ENCODE measurements around the gene C11orf16.

DNA sequence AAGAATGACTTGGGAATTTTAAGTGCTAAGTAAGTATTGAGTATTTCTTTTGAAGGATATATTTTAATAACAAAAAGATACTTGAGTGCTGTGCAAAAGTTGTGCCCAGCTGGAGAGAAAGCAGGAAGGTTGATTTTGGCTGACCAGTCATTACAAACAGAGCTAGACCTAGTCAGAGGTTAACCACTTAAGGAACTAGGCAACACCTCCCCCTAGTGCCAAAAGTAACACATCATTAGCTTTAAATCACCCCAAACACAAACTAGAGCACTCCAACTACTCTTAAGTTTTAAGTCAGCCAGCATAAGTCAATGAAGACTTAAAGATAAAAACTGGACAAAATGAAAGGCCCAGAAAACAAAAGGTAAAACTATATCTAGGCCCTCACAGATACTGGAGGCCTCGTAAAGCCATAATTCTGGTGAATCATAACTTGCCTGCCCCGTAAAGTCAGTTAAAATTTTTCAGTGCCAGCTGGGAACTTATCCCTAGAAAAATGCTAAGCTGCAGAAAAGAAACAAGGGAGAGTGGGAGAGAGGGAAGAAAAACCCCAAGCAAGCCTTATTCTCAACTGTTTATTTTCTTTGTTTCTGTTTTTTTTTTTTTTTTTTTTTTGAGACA is 26.9 kb upstream of the C11orf16 start:
- TF ChIP-seq, protein P1, sequence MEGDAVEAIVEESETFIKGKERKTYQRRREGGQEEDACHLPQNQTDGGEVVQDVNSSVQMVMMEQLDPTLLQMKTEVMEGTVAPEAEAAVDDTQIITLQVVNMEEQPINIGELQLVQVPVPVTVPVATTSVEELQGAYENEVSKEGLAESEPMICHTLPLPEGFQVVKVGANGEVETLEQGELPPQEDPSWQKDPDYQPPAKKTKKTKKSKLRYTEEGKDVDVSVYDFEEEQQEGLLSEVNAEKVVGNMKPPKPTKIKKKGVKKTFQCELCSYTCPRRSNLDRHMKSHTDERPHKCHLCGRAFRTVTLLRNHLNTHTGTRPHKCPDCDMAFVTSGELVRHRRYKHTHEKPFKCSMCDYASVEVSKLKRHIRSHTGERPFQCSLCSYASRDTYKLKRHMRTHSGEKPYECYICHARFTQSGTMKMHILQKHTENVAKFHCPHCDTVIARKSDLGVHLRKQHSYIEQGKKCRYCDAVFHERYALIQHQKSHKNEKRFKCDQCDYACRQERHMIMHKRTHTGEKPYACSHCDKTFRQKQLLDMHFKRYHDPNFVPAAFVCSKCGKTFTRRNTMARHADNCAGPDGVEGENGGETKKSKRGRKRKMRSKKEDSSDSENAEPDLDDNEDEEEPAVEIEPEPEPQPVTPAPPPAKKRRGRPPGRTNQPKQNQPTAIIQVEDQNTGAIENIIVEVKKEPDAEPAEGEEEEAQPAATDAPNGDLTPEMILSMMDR (conservative IDR thresholded peaks at IDR 0.05) = peak; percentile 83
- no peak for TF ChIP-seq ZFX (IDR thresholded peaks at IDR 0.05)

Data from C4-2B (cell line).